OCI-LY7 (cell line): ENCODE data around the gene AUTS2. TPM values are rescaled to one million over a fixed set of nuclear protein-coding genes. Genes with fewer than 3 reads are reported as not detected.

Source experiments
- BruUV-seq: library from RNA; stranded (reverse); fragments of 400-500 nt; replicated peaks from 2 replicates; lab custom pipeline; 2021; lab: Mats Ljungman, UMichigan
- CTCF ChIA-PET: fragments of 300-600 bp; sonication (Branson Sonifier 250); formaldehyde crosslinking; loops from one replicate; lab custom pipeline; 2022; ENCODE audit warnings: antibody characterized with exemption; ENCODE audit not compliant: unreplicated experiment; lab: Charles Lee
- POLR2A ChIA-PET: fragments of 300-600 bp; sonication (Branson Sonifier 250); formaldehyde crosslinking; loops from one replicate; lab custom pipeline; 2022; ENCODE audit warnings: antibody characterized with exemption; lab: Charles Lee
- DNase-seq: peaks from one replicate; pipeline ENCODE4 v3.0.0-alpha.2; 2015; ENCODE audit warnings: low spot score
- H2AFZ ChIP-seq: fragments of 200-600 bp; sonication (generic), shearing (Covaris generic); 2 replicates; pipeline ENCODE4 v1.6.1; 2014; ENCODE audit warnings: mild to moderate bottlenecking, antibody characterized with exemption, low read length, moderate library complexity
- H3K27ac ChIP-seq: fragments of 200-600 bp; sonication (generic); 2 replicates; pipeline ENCODE4 v1.5.1; 2014; ENCODE audit warnings: mixed run types, low read depth, mild to moderate bottlenecking, moderate library complexity, low read length, inconsistent platforms; ENCODE audit not compliant: poor library complexity, severe bottlenecking
- H3K36me3 ChIP-seq: fragments of 200-600 bp; sonication (generic); 2 replicates; pipeline ENCODE4 v1.6.1; 2014; ENCODE audit warnings: mild to moderate bottlenecking, antibody characterized with exemption, low read length, moderate library complexity, mixed read lengths; ENCODE audit not compliant: insufficient read depth
- H3K4me1 ChIP-seq: fragments of 200-600 bp; sonication (generic); 2 replicates; pipeline ENCODE4 v1.5.1; 2014; ENCODE audit warnings: mild to moderate bottlenecking, low read length; ENCODE audit not compliant: insufficient read depth, poor library complexity, severe bottlenecking
- H3K4me2 ChIP-seq: fragments of 200-600 bp; sonication (generic); 2 replicates; pipeline ENCODE4 v1.6.1; 2014; ENCODE audit warnings: mild to moderate bottlenecking, low read length
- H3K4me3 ChIP-seq: fragments of 200-600 bp; sonication (generic); 2 replicates; pipeline ENCODE4 v1.5.1; 2014; ENCODE audit warnings: mild to moderate bottlenecking, low read depth, low read length; ENCODE audit not compliant: poor library complexity, severe bottlenecking
- H3K79me2 ChIP-seq: fragments of 200-600 bp; sonication (generic); 2 replicates; pipeline ENCODE4 v1.6.1; 2016; ENCODE audit warnings: low read depth, mild to moderate bottlenecking, low read length, moderate library complexity, mixed read lengths; ENCODE audit not compliant: insufficient read depth
- H3K9me2 ChIP-seq: fragments of 200-600 bp; sonication (generic); 2 replicates; pipeline ENCODE4 v1.6.1; 2016; ENCODE audit warnings: mild to moderate bottlenecking, low read length, mixed read lengths; ENCODE audit not compliant: insufficient read depth
- H3K9me3 ChIP-seq: fragments of 200-600 bp; sonication (generic); 2 replicates; pipeline ENCODE4 v1.6.1; 2014; ENCODE audit warnings: mild to moderate bottlenecking, mixed run types, low read length, mixed read lengths
- H4K20me1 ChIP-seq: fragments of 200-600 bp; sonication (generic); 2 replicates; pipeline ENCODE4 v1.6.1; 2014; ENCODE audit warnings: mild to moderate bottlenecking, antibody characterized with exemption, low read length, moderate library complexity, mixed read lengths; ENCODE audit not compliant: insufficient read depth
- CTCF ChIP-seq: fragments of 200-600 bp; sonication (generic); conservative IDR thresholded peaks from 2 replicates; pipeline ENCODE4 v1.5.1; 2014; ENCODE audit warnings: mild to moderate bottlenecking, antibody characterized with exemption, low read length, moderate library complexity, mixed read lengths
- EZH2phosphoT487 ChIP-seq: fragments of 200-600 bp; sonication (generic); IDR thresholded peaks from 2 replicates; pipeline ENCODE4 v1.6.1; 2018; ENCODE audit warnings: low read depth, borderline replicate concordance, mild to moderate bottlenecking, mixed run types, antibody characterized with exemption, low read length, moderate library complexity, mixed read lengths
- intact Hi-C: fragments of 100-400 bp; cut with micrococcal nuclease; formaldehyde crosslinking; loops from one replicate; pipeline ENCODE4 v1.10.0; 2022; ENCODE audit not compliant: unreplicated experiment
- total RNA-seq, 2 experiments: library from RNA; depleted of rRNA in 1 of 2; stranded (reverse); fragments of >200 nt in 1 of 2; shearing (Covaris generic) in 1 of 2; gene quantifications; 2 replicates each; pipeline ENCODE4 v1.2.3, GENCODE V29; 2014 to 2022

AUTS2 gene
- total RNA-seq, 2 experiments from 2014 or later, result 37.9 to 78.5 TPM

DNA sequence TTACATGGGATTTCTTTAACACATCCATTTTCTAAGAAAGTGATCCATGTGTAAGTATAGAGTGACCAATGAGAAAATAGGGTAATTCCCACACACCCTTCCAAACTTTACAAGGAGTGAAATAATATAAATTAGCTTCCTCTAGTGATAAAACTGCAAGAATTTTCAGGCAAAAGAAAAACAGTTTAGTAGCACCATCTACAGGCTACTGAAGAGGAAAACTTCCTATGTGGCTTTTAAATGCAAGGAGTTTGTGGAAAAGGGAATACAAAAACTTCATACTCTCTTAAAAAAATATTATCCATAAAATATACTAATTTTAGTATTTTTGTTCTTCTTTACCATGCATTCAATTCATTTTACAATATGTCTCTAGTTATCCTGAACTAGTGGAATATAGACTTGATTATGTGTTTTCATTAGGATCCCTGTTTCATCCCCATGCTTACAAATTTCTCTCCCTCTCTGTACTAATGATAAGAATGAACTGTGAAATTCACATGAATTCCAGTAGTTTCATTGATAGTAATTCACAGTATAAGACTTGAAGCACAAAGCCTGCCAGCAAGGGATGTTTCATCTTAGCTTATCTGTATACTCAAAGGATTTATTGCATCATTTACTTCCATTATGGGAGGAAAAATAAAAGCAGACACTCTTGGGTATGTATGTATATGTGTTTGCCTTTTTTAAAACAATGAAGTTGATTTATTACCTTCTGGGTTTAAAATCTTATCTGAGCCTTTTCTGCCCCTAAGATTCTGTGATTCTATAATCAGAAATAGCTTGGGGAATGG, 442.9 kb downstream of the AUTS2 start:
- Histone ChIP-seq H3K36me3 (no peaks in the 10 kb centered on the region), H2AFZ (no peak overlapping the region), H3K9me2 (no peaks in the 10 kb centered on the region), H3K4me1 (peaks cover 12% of the 10 kb centered on the region), H3K4me2 (no peak overlapping the region), H4K20me1 (no peaks in the 10 kb centered on the region), H3K27ac (no peak overlapping the region), H3K79me2 (no peaks in the 10 kb centered on the region), H3K4me3 (no peak overlapping the region), H3K9me3 (no peaks in the 10 kb centered on the region)
- CTCF ChIA-PET, result no interaction called here
- POLR2A ChIA-PET, result interaction anchor here (0.6 to 1.3 kb wide), 3 partner anchors 355 to 1050 kb away, joined by 3 read pairs; no protein-coding TSS in a partner anchor
- peak; percentile 28 for DNase-seq
- TF ChIP-seq EZH2phosphoT487, result no peak
- peak; percentile 82 for TF ChIP-seq CTCF
- intact Hi-C loops, result loop anchor here (2.0 to 5.0 kb wide), 2 partner anchors 148 to 656 kb away; no protein-coding TSS in a partner anchor
- BruUV-seq, result no TSS peak

DNA sequence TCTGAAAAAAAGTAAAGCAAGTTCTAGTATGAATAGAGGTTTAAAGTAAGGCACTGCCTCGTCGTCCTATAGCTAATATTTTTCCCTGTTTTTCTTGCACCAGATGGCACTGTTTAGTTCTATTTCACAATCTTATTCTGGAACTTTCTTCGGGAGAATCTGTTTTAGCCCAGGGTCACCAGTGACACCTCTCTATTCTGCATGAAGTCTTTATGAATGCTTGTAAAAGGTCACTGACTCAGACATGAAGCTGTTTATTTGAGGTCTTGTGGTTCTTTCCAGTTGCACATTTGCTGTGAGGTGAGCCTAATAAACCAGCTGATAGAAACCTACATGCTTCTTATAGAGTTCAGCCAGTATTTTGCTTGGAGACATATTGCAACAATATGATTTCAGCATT, 444.3 kb downstream of the AUTS2 start:
- Histone ChIP-seq H3K9me3 (no peaks in the 10 kb centered on the region), H3K4me3 (no peak overlapping the region), H4K20me1 (no peaks in the 10 kb centered on the region), H3K27ac (no peak overlapping the region), H3K9me2 (no peaks in the 10 kb centered on the region), H3K79me2 (no peaks in the 10 kb centered on the region), H2AFZ (no peak overlapping the region), H3K4me1 (peaks cover 8% of the 10 kb centered on the region), H3K4me2 (no peak overlapping the region), H3K36me3 (no peaks in the 10 kb centered on the region)
- intact Hi-C loops, result loop anchor here (5.0 kb wide), 1 partner anchor 655 kb away; no protein-coding TSS in a partner anchor
- BruUV-seq, result no TSS peak
- CTCF ChIA-PET, result no interaction called here
- no peak for DNase-seq
- TF ChIP-seq EZH2phosphoT487, result no peak
- TF ChIP-seq CTCF, result peak; percentile 37
- POLR2A ChIA-PET, result interaction anchor here (0.6 to 1.0 kb wide), 6 partner anchors 10 to 376 kb away, joined by 3 to 5 read pairs (median 4); no protein-coding TSS in a partner anchor
